IMR-90 (cell line): ENCODE results near the gene ABCA4. TPM values are rescaled to one million over a fixed set of nuclear protein-coding genes. Genes with fewer than 3 reads are reported as not detected.
"Not testable (repeated sequence)": the region's sequence is repeated elsewhere in the genome, so short reads cannot be mapped to it uniquely, and the experiment has no call there.

Source experiments
- ATAC-seq: fragments of 200-7000 bp; cut with Tn5 transposase; 2 replicates; pipeline ENCODE4 v1.9.1; 2020; ENCODE audit warnings: low read depth, mild to moderate bottlenecking, moderate library complexity
- BruUV-seq: library from RNA; stranded (reverse); fragments of 400-500 nt; replicated peaks from 2 replicates; lab custom pipeline; 2021; lab: Mats Ljungman, UMichigan
- CTCF ChIA-PET: fragments of 300-600 bp; formaldehyde crosslinking; extraction: SDS; loops from one replicate; lab custom pipeline; 2021; ENCODE audit warnings: antibody characterized with exemption; lab: Yijun Ruan, JAX
- POLR2A ChIA-PET: fragments of 300-600 bp; sonication (Branson Sonifier 250); formaldehyde crosslinking; loops from one replicate; lab custom pipeline; 2022; ENCODE audit warnings: antibody characterized with exemption; ENCODE audit not compliant: unreplicated experiment; lab: Charles Lee
- DNase-seq: peaks from one replicate; pipeline ENCODE4 v3.0.0; 2013
- H2AFZ ChIP-seq: replicated peaks from 2 replicates; pipeline ENCODE3; 2013; ENCODE audit warnings: low read length, mild to moderate bottlenecking; ENCODE audit not compliant: poor library complexity
- H2AK5ac ChIP-seq: 2 replicates; pipeline ENCODE4 v1.6.1; 2013; ENCODE audit warnings: low read depth, low read length, inconsistent platforms
- H2AK9ac ChIP-seq: replicated peaks from 2 replicates; pipeline ENCODE3; 2013; ENCODE audit warnings: mild to moderate bottlenecking, low read depth, low read length, moderate library complexity; ENCODE audit not compliant: poor library complexity
- H2BK120ac ChIP-seq: 2 replicates; pipeline ENCODE4 v1.6.1; 2013; ENCODE audit warnings: low read depth, low read length, inconsistent platforms
- H2BK15ac ChIP-seq: 3 replicates; pipeline ENCODE4 v1.6.1; 2013; ENCODE audit warnings: low read depth, low read length, inconsistent platforms
- H2BK20ac ChIP-seq: 2 replicates; pipeline ENCODE4 v1.6.1; 2013; ENCODE audit warnings: low read depth, mild to moderate bottlenecking, inconsistent platforms, low read length, moderate library complexity
- H2BK5ac ChIP-seq: 2 replicates; pipeline ENCODE4 v1.6.1; 2013; ENCODE audit warnings: mild to moderate bottlenecking, low read depth, low read length, inconsistent platforms; ENCODE audit not compliant: poor library complexity, severe bottlenecking
- H3K14ac ChIP-seq: replicated peaks from 2 replicates; pipeline ENCODE4 v1.6.1; 2013; ENCODE audit warnings: low read depth, low read length, inconsistent platforms
- H3K18ac ChIP-seq: 2 replicates; pipeline ENCODE4 v1.6.1; 2013; ENCODE audit warnings: low read depth, low read length, control low read depth
- H3K23ac ChIP-seq: 2 replicates; pipeline ENCODE4 v1.6.1; 2013; ENCODE audit warnings: low read depth, low read length, inconsistent platforms
- H3K27ac ChIP-seq: 2 replicates; pipeline ENCODE4 v1.5.1; 2013; ENCODE audit warnings: mild to moderate bottlenecking, control low read depth, low read length; ENCODE audit not compliant: insufficient read depth
- H3K27me3 ChIP-seq: 2 replicates; pipeline ENCODE4 v1.6.1; 2013; ENCODE audit warnings: low read length; ENCODE audit not compliant: control insufficient read depth, insufficient read depth
- H3K36me3 ChIP-seq: 2 replicates; pipeline ENCODE4 v1.6.1; 2013; ENCODE audit warnings: low read length, mixed read lengths; ENCODE audit not compliant: control insufficient read depth, insufficient read depth
- H3K4ac ChIP-seq: 2 replicates; pipeline ENCODE4 v1.6.1; 2013; ENCODE audit warnings: low read depth, low read length, inconsistent platforms
- H3K4me1 ChIP-seq: 2 replicates; pipeline ENCODE4 v1.6.1; 2013; ENCODE audit warnings: low read length, mixed read lengths; ENCODE audit not compliant: control insufficient read depth, insufficient read depth
- H3K4me2 ChIP-seq: 2 replicates; pipeline ENCODE4 v1.6.1; 2013; ENCODE audit warnings: low read depth, mild to moderate bottlenecking, control low read depth, low read length, moderate library complexity
- H3K4me3 ChIP-seq: 2 replicates; pipeline ENCODE4 v1.5.1; 2013; ENCODE audit warnings: low read depth, mild to moderate bottlenecking, control low read depth, low read length, moderate library complexity; ENCODE audit not compliant: insufficient read depth
- H3K56ac ChIP-seq: 2 replicates; pipeline ENCODE4 v1.6.1; 2013; ENCODE audit warnings: low read length, inconsistent platforms; ENCODE audit not compliant: insufficient read depth; ENCODE audit errors: extremely low read depth
- H3K79me1 ChIP-seq, 2 experiments: 2 replicates each; pipeline ENCODE4 v1.6.1; 2013; ENCODE audit warnings: low read length in 2 of 2, inconsistent platforms in 1 of 2, low read depth in 1 of 2
- H3K9ac ChIP-seq: 2 replicates; pipeline ENCODE4 v1.6.1; 2013; ENCODE audit warnings: low read depth, low read length, control low read depth
- H3K9me1 ChIP-seq: 2 replicates; pipeline ENCODE4 v1.6.1; 2013; ENCODE audit warnings: low read length, inconsistent platforms; ENCODE audit not compliant: insufficient read depth
- H3K9me3 ChIP-seq: 2 replicates; pipeline ENCODE4 v1.6.1; 2013; ENCODE audit warnings: low read length; ENCODE audit not compliant: control insufficient read depth, insufficient read depth
- H4K20me1 ChIP-seq: 2 replicates; pipeline ENCODE4 v1.6.1; 2013; ENCODE audit warnings: low read length, inconsistent platforms; ENCODE audit not compliant: insufficient read depth
- H4K5ac ChIP-seq: 2 replicates; pipeline ENCODE4 v1.6.1; 2013; ENCODE audit warnings: mild to moderate bottlenecking, low read depth, low read length, control low read depth
- H4K8ac ChIP-seq, 2 experiments: 2 replicates each; pipeline ENCODE4 v1.6.1; 2013; ENCODE audit warnings: low read depth in 2 of 2, low read length in 2 of 2, control low read depth in 1 of 2, inconsistent platforms in 1 of 2
- H4K91ac ChIP-seq: 2 replicates; pipeline ENCODE4 v1.6.1; 2013; ENCODE audit warnings: low read depth, low read length, inconsistent platforms; ENCODE audit not compliant: insufficient read depth
- BHLHE40 ChIP-seq: fragments of 150-350 bp; IDR thresholded peaks from 2 replicates; pipeline ENCODE4 v1.6.1; 2016; ENCODE audit warnings: mild to moderate bottlenecking, low read depth, low read length
- CEBPB ChIP-seq: IDR thresholded peaks from 2 replicates; pipeline ENCODE4 v1.6.1; 2012; ENCODE audit warnings: low read depth, low read length, improper control_type of control experiment
- ELK1 ChIP-seq: fragments of 150-350 bp; IDR thresholded peaks from 2 replicates; pipeline ENCODE4 v1.6.1; 2016; ENCODE audit warnings: low read depth, mild to moderate bottlenecking, low read length, moderate library complexity, borderline replicate concordance
- FOS ChIP-seq: fragments of 150-350 bp; IDR thresholded peaks from 2 replicates; pipeline ENCODE4 v1.6.1; 2016; ENCODE audit warnings: low read depth, low read length
- MAFK ChIP-seq: IDR thresholded peaks from 2 replicates; pipeline ENCODE4 v1.6.1; 2012; ENCODE audit warnings: low read depth, low read length, improper control_type of control experiment
- RFX5 ChIP-seq: IDR thresholded peaks from 2 replicates; pipeline ENCODE4 v1.8.0; 2012; ENCODE audit warnings: low read depth, mild to moderate bottlenecking, low read length, moderate library complexity
- SMC3 ChIP-seq: fragments of 150-350 bp; IDR thresholded peaks from 2 replicates; pipeline ENCODE4 v1.6.1; 2016; ENCODE audit warnings: low read depth, mild to moderate bottlenecking, antibody characterized with exemption, low read length, moderate library complexity
- WGBS, 2 experiments: methylation state at CpG; one replicate each; pipeline versions ENCODE4 v1.1.5 to v1.1.7; 2013; ENCODE audit warnings: missing lambda C conversion rate in 2 of 2; ENCODE audit not compliant: insufficient read length in 1 of 2; ENCODE audit errors: extremely low coverage in 2 of 2; 5-methylcytosine and 5-hydroxymethylcytosine counted together
- dilution Hi-C: fragments of 300-500 bp; cut with HindIII; formaldehyde crosslinking; loops from one replicate; pipeline ENCODE4 v1.14.3; 2018; ENCODE audit warnings: low sequenced_read_pairs; ENCODE audit not compliant: unreplicated experiment
- in situ Hi-C: fragments of 300-500 bp; cut with MboI; formaldehyde crosslinking; loops from 3 replicates; pipeline ENCODE4 v1.14.3; 2019; ENCODE audit warnings: low sequenced_read_pairs, inconsistent platforms, mixed read lengths
- intact Hi-C: fragments of 100-400 bp; cut with micrococcal nuclease; formaldehyde crosslinking; loops from 2 replicates; pipeline ENCODE4 v1.10.0; 2022
- polyA plus RNA-seq, 3 experiments: library from polyadenylated mRNA; depleted of rRNA; stranded (reverse); fragments of >200 nt; gene quantifications; 2 replicates each; pipeline ENCODE4 v1.2.3, GENCODE V29; 2012; ENCODE audit warnings: low replicate concordance in 1 of 3
- total RNA-seq: library from RNA; depleted of rRNA; stranded (reverse); fragments of >200 nt; gene quantifications from 2 replicates; pipeline ENCODE4 v1.2.3, GENCODE V29; 2012
- TF ChIP-seq, protein P1 (sequence below): conservative IDR thresholded peaks from 2 replicates; pipeline ENCODE4 v1.5.1; 2012; ENCODE audit warnings: mild to moderate bottlenecking, low read depth, low read length, improper control_type of control experiment

ABCA4 gene
- total and polyA plus RNA-seq, 2 of the 4 experiments (the other 2 are of a cell fraction): under 0.01 to 0.36 TPM

DNA sequence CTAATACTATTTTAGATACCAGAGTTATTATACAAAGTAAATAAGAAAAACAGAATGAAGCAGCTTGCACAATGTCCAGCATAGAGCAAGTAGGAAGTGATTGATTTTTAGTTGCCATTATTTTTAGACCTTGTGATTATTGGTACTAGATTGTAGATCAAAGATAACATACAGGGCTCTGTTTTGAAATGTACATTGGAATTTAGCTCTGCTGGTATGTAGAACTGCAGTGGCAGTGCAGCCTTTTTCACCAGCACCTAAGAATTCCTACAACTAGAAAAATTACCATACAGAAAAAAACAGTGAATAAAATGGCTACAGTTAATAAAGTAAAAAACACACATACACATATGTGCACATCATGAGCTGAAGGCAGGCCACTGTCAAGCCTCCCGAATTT is 32.2 kb upstream of the ABCA4 start:
- no peak overlapping the region for H2AK5ac ChIP-seq
- H2BK120ac ChIP-seq: no peak overlapping the region
- ChIA-PET POLR2A (no interaction called here), CTCF (no interaction called here)
- H3K27me3 ChIP-seq: no peaks in the 10 kb centered on the region
- H3K4me2 ChIP-seq: no peak overlapping the region
- no peak overlapping the region for H4K5ac ChIP-seq
- no peak overlapping the region for H3K9ac ChIP-seq
- H2BK15ac ChIP-seq: no peak overlapping the region
- H3K4me1 ChIP-seq: no peaks in the 10 kb centered on the region
- no peak overlapping the region for H3K27ac ChIP-seq
- no TSS peak for BruUV-seq
- TF ChIP-seq ELK1: no peak
- no peak for TF ChIP-seq MAFK
- TF ChIP-seq BHLHE40: no peak
- no peak for TF ChIP-seq FOS
- TF ChIP-seq SMC3: no peak
- no peak for TF ChIP-seq RFX5
- TF ChIP-seq, protein P1, sequence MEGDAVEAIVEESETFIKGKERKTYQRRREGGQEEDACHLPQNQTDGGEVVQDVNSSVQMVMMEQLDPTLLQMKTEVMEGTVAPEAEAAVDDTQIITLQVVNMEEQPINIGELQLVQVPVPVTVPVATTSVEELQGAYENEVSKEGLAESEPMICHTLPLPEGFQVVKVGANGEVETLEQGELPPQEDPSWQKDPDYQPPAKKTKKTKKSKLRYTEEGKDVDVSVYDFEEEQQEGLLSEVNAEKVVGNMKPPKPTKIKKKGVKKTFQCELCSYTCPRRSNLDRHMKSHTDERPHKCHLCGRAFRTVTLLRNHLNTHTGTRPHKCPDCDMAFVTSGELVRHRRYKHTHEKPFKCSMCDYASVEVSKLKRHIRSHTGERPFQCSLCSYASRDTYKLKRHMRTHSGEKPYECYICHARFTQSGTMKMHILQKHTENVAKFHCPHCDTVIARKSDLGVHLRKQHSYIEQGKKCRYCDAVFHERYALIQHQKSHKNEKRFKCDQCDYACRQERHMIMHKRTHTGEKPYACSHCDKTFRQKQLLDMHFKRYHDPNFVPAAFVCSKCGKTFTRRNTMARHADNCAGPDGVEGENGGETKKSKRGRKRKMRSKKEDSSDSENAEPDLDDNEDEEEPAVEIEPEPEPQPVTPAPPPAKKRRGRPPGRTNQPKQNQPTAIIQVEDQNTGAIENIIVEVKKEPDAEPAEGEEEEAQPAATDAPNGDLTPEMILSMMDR: no peak
- no peak for TF ChIP-seq CEBPB
- H3K18ac ChIP-seq: no peak overlapping the region
- H3K79me1 ChIP-seq: no peaks in the 10 kb centered on the region
- H3K9me3 ChIP-seq: no peaks in the 10 kb centered on the region
- no peak overlapping the region for H2BK20ac ChIP-seq
- dilution Hi-C loops (no loop called here), intact Hi-C loops (no loop called here), in situ Hi-C loops (no loop called here)
- no peak overlapping the region for H2AFZ ChIP-seq
- H4K91ac ChIP-seq: no peak overlapping the region
- no peaks in the 10 kb centered on the region for H3K9me1 ChIP-seq
- WGBS, 2 experiments: no CpG with 5 or more reads among the region's 1 CpG
- H3K56ac ChIP-seq: no peak overlapping the region
- no peak overlapping the region for H3K23ac ChIP-seq
- H4K8ac ChIP-seq: no peak overlapping the region
- H3K14ac ChIP-seq: no peak overlapping the region
- H2AK9ac ChIP-seq: no peak overlapping the region
- ATAC-seq: no peak
- no peaks in the 10 kb centered on the region for H3K36me3 ChIP-seq
- H4K20me1 ChIP-seq: no peaks in the 10 kb centered on the region
- DNase-seq: no peak
- no peak overlapping the region for H2BK5ac ChIP-seq
- H3K4me3 ChIP-seq: no peak overlapping the region
- H3K4ac ChIP-seq: no peak overlapping the region

- H2BK5ac ChIP-seq, H2BK120ac ChIP-seq, H3K4me3 ChIP-seq, H3K18ac ChIP-seq, H4K5ac ChIP-seq, H2BK15ac ChIP-seq, H2AFZ ChIP-seq, H3K27me3 ChIP-seq, DNase-seq, H3K27ac ChIP-seq, H3K9me1 ChIP-seq, in situ Hi-C loops, H3K4me2 ChIP-seq, POLR2A ChIA-PET, H3K23ac ChIP-seq, H2AK9ac ChIP-seq, H3K4ac ChIP-seq, H3K14ac ChIP-seq, H4K91ac ChIP-seq, H3K9ac ChIP-seq, H3K9me3 ChIP-seq, H2AK5ac ChIP-seq, H3K36me3 ChIP-seq, H2BK20ac ChIP-seq, H3K79me1 ChIP-seq, H3K4me1 ChIP-seq, H4K8ac ChIP-seq, dilution Hi-C loops, CTCF ChIA-PET, H3K56ac ChIP-seq, ATAC-seq, intact Hi-C loops, BruUV-seq, H4K20me1 ChIP-seq: not testable (repeated sequence)
Measured at GRCh38 chr1:94149166-94149565, 28.2 kb upstream of the ABCA4 start.
